Suprapubic skin (tissue), 3 donors: Measurements from ENCODE around the gene CPD.

Experiments used
- POLR2AphosphoS5 ChIP-seq, 3 donors: sonication (generic); formaldehyde crosslinking; IDR thresholded peaks; one replicate each; pipeline ENCODE4 v1.6.1; 2017; ENCODE audit warnings: antibody characterized with exemption in 3 of 3
- TF ChIP-seq, protein P1 (sequence below), 2 donors: fragments of 200-600 bp in 1 of 2; fragments of 450-650 bp in 1 of 2; sonication (generic) in 1 of 2; IDR thresholded peaks; one replicate each; pipeline ENCODE4 v1.5.1; 2016 to 2019; ENCODE audit warnings: antibody characterized with exemption in 2 of 2, mild to moderate bottlenecking in 1 of 2, moderate library complexity in 1 of 2

DNA sequence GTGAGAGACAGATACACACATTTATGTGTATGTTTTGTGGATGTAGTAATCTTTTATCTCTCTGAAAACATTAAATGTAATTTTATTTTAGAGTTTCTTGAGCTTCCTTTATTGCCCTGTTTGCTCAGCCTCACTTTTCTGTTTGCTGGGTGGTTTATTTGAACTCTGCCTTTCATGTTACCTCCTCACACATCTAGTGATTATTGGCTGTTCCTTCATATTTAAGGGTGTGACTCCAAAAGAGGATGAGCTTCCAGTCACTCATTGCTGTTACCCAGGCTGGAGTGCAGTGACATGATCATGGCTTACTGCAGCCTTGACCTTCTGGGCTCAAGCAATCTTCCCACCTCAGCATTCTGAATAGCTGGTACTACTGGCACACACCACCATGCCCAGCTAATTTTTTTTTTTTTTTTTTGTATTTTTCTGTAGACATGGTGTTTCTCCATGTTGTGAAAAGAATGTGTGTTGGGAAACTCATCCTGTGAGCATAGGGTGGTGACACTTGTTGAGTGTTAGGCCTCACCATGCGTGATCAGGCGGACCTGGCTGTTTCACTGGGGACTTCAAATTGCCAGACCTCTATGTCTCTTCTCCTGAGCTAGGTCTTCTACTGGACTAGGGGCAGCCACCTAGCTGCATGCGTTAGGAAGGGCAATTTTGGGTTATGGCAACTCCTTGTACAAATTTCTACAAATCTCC, 136.3 kb downstream of the CPD start:
- TF ChIP-seq, protein P1, sequence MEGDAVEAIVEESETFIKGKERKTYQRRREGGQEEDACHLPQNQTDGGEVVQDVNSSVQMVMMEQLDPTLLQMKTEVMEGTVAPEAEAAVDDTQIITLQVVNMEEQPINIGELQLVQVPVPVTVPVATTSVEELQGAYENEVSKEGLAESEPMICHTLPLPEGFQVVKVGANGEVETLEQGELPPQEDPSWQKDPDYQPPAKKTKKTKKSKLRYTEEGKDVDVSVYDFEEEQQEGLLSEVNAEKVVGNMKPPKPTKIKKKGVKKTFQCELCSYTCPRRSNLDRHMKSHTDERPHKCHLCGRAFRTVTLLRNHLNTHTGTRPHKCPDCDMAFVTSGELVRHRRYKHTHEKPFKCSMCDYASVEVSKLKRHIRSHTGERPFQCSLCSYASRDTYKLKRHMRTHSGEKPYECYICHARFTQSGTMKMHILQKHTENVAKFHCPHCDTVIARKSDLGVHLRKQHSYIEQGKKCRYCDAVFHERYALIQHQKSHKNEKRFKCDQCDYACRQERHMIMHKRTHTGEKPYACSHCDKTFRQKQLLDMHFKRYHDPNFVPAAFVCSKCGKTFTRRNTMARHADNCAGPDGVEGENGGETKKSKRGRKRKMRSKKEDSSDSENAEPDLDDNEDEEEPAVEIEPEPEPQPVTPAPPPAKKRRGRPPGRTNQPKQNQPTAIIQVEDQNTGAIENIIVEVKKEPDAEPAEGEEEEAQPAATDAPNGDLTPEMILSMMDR (IDR thresholded peaks at IDR 0.05): no peak
- no peak for TF ChIP-seq POLR2AphosphoS5 (IDR thresholded peaks at IDR 0.05)
